GM12801 (cell line): ENCODE results near the gene CCDC182.

Experiments
- CTCF ChIP-seq: IDR thresholded peaks from one replicate; pipeline ENCODE4 v1.5.1; 2011; ENCODE audit warnings: control low read depth; ENCODE audit not compliant: insufficient read length; ENCODE audit errors: extremely low read depth

Gene CCDC182

GRCh38 chr17:57696050-57696449, 49.0 kb downstream of the CCDC182 start:
- TF ChIP-seq CTCF, result no peak
